Thyroid gland (tissue), 4 donors: ENCODE data around the gene GPR87. TPM values are rescaled to one million over a fixed set of nuclear protein-coding genes. Genes with fewer than 3 reads are reported as not detected.

Experiments used
- DNase-seq, 2 donors: peaks; one replicate each; pipeline ENCODE4 v3.0.0-alpha.2; 2019
- H3K27ac ChIP-seq, 3 donors: fragments of 200-600 bp; sonication (generic); 1 replicate in 2 of 3; 2 replicates in 1 of 3; pipeline ENCODE4 v1.5.1; 2016 to 2019; ENCODE audit warnings: mild to moderate bottlenecking in 1 of 3, moderate library complexity in 1 of 3
- H3K27me3 ChIP-seq: fragments of 200-600 bp; sonication (generic); one replicate; pipeline ENCODE4 v1.5.1; 2019
- H3K36me3 ChIP-seq, 2 donors: fragments of 200-600 bp; sonication (generic); one replicate each; pipeline ENCODE4 v1.5.1; 2016 to 2019
- H3K4me1 ChIP-seq, 2 donors: fragments of 200-600 bp; sonication (generic); one replicate each; pipeline ENCODE4 v1.5.1; 2017 to 2019
- H3K4me3 ChIP-seq, 3 donors: fragments of 200-600 bp; sonication (generic); replicated peaks in 1 of 3; 1 replicate in 2 of 3; 2 replicates in 1 of 3; pipeline ENCODE4 v1.5.1; 2016; ENCODE audit warnings: mild to moderate bottlenecking in 1 of 3
- H3K9me3 ChIP-seq: fragments of 200-600 bp; sonication (generic); one replicate; pipeline ENCODE4 v1.5.1; 2017
- CTCF ChIP-seq, 6 experiments: fragments of 200-600 bp in 3 of 6; fragments of 450-650 bp in 3 of 6; sonication (generic) in 3 of 6; IDR thresholded peaks; one replicate each; pipeline ENCODE4 v1.5.1; 2016 to 2019; ENCODE audit warnings: antibody characterized with exemption in 6 of 6, mild to moderate bottlenecking in 2 of 6, inconsistent platforms in 1 of 6, moderate library complexity in 1 of 6
- POLR2A ChIP-seq, 2 donors: fragments of 450-650 bp; IDR thresholded peaks; one replicate each; pipeline ENCODE4 v1.6.1; 2017; ENCODE audit warnings: antibody characterized with exemption in 2 of 2, mild to moderate bottlenecking in 2 of 2, moderate library complexity in 1 of 2
- WGBS, 2 donors: methylation state at CpG; one replicate each; pipeline ENCODE4 v1.1.5; 2017; 5-methylcytosine and 5-hydroxymethylcytosine counted together
- intact Hi-C: fragments of 100-400 bp; cut with DNase I; formaldehyde crosslinking; loops from one replicate; pipeline ENCODE4 v1.15.1; 2023
- total RNA-seq, 4 donors: library from RNA; depleted of rRNA; stranded (reverse); fragments of >200 nt; gene quantifications; one replicate each; pipeline ENCODE4 v1.2.3, GENCODE V29; 2016

Gene GPR87
- total RNA-seq, 4 donors from 2014 or later, result not detected

- no peaks in the 10 kb centered on the region for H3K36me3 ChIP-seq
- 79 to 88% methylated on average over 2 of the region's 2 CpGs for WGBS, 2 donors
- no peaks in the 10 kb centered on the region for H3K9me3 ChIP-seq
- no peak for TF ChIP-seq POLR2A (IDR thresholded peaks at IDR 0.05)
- TF ChIP-seq CTCF (IDR thresholded peaks at IDR 0.05), result no peak
- no peaks in the 10 kb centered on the region for H3K27me3 ChIP-seq
- H3K4me3 ChIP-seq, result no peak overlapping the region
- DNase-seq, result no peak
- intact Hi-C loops, result no loop called here
- H3K27ac ChIP-seq, result no peak overlapping the region
- H3K4me1 ChIP-seq, result no peaks in the 10 kb centered on the region
These were observed 15.1 kb upstream of the GPR87 start for GRCh38 chr3:151331696-151332095.

GRCh38 chr3:151330899-151331298 is 14.3 kb upstream of the GPR87 start:
- H3K27ac ChIP-seq, result no peak overlapping the region
- intact Hi-C loops, result no loop called here
- no peak for DNase-seq
- no peaks in the 10 kb centered on the region for H3K4me1 ChIP-seq
- H3K4me3 ChIP-seq, result no peak overlapping the region
- H3K36me3 ChIP-seq, result no peaks in the 10 kb centered on the region
- H3K27me3 ChIP-seq, result no peaks in the 10 kb centered on the region
- no peaks in the 10 kb centered on the region for H3K9me3 ChIP-seq
- TF ChIP-seq POLR2A (IDR thresholded peaks at IDR 0.05) (no peak), CTCF (IDR thresholded peaks at IDR 0.05) (no peak)

- 67 to 80% methylated on average over 4 of the region's 4 CpGs for WGBS, 2 donors
- intact Hi-C loops, result no loop called here
- TF ChIP-seq POLR2A (IDR thresholded peaks at IDR 0.05) (no peak), CTCF (IDR thresholded peaks at IDR 0.05) (no peak)
- no peaks in the 10 kb centered on the region for H3K27me3 ChIP-seq
- H3K36me3 ChIP-seq, result no peaks in the 10 kb centered on the region
- no peaks in the 10 kb centered on the region for H3K4me1 ChIP-seq
- H3K27ac ChIP-seq, result no peak overlapping the region
- no peak for DNase-seq
- no peak overlapping the region for H3K4me3 ChIP-seq
- H3K9me3 ChIP-seq, result no peaks in the 10 kb centered on the region
These were observed 13.8 kb upstream of the GPR87 start for GRCh38 chr3:151330379-151330778.

- no peaks in the 10 kb centered on the region for H3K36me3 ChIP-seq
- WGBS, 2 donors, result 89 to 96% methylated on average over 1 of the region's 1 CpG
- TF ChIP-seq CTCF (IDR thresholded peaks at IDR 0.05), result no peak
- no peak for TF ChIP-seq POLR2A (IDR thresholded peaks at IDR 0.05)
- no peaks in the 10 kb centered on the region for H3K9me3 ChIP-seq
- H3K27me3 ChIP-seq, result no peaks in the 10 kb centered on the region
- H3K4me3 ChIP-seq, result no peak within 1 kb of the TSS
- no peaks in the 10 kb centered on the region for H3K4me1 ChIP-seq
- no peak within 1 kb of the TSS for H3K27ac ChIP-seq
- intact Hi-C loops, result no loop called here
- DNase-seq, result no peak
These were observed 12.7 kb upstream of the GPR87 start, which contains the start of gene P2RY13 for GRCh38 chr3:151329363-151329762. P2RY13 (minus strand) TSS chr3:151329549; CDS start chr3:151329528, 21 bp downstream.

GRCh38 chr3:151328298-151328995 is 11.8 kb upstream of the GPR87 start:
- intact Hi-C loops, result no loop called here

More at GRCh38 chr3:151328298-151328995, 11.8 kb upstream of the GPR87 start:
- H3K4me3 ChIP-seq, result no peak overlapping the region
- H3K9me3 ChIP-seq, result no peaks in the 10 kb centered on the region
- no peaks in the 10 kb centered on the region for H3K36me3 ChIP-seq
- TF ChIP-seq POLR2A (IDR thresholded peaks at IDR 0.05), result no peak
- TF ChIP-seq CTCF (IDR thresholded peaks at IDR 0.05), result no peak
- H3K27ac ChIP-seq, result no peak overlapping the region
- DNase-seq, result no peak
- H3K4me1 ChIP-seq, result no peaks in the 10 kb centered on the region
- 46 to 62% methylated on average over 10 of the region's 10 CpGs for WGBS, 2 donors
- H3K27me3 ChIP-seq, result no peaks in the 10 kb centered on the region
